Panc1 (cell line): ENCODE measurements around the gene AHRR. TPM values are rescaled to one million over a fixed set of nuclear protein-coding genes. Genes with fewer than 3 reads are reported as not detected.
"Not testable (repeated sequence)": the region's sequence is repeated elsewhere in the genome, so short reads cannot be mapped to it uniquely, and the experiment has no call there.

Experiments
- ATAC-seq: fragments of 200-7000 bp; cut with Tn5 transposase; 2 replicates; pipeline ENCODE4 v1.9.1; 2020; ENCODE audit warnings: mild to moderate bottlenecking, moderate library complexity
- BruUV-seq: library from RNA; stranded (reverse); fragments of 400-500 nt; replicated peaks from 2 replicates; lab custom pipeline; 2021; lab: Mats Ljungman, UMichigan
- CTCF ChIA-PET: fragments of 300-600 bp; sonication (Branson Sonifier 250); formaldehyde crosslinking; loops from one replicate; lab custom pipeline; 2022; ENCODE audit warnings: antibody characterized with exemption; lab: Charles Lee
- POLR2A ChIA-PET: fragments of 300-600 bp; sonication (Branson Sonifier 250); formaldehyde crosslinking; loops from one replicate; lab custom pipeline; 2022; ENCODE audit warnings: antibody characterized with exemption; lab: Charles Lee
- DNase-seq: peaks from one replicate; pipeline ENCODE4 v3.0.0-alpha.2; 2010; ENCODE audit warnings: low read depth, low spot score
- H3K27ac ChIP-seq: 2 replicates; pipeline ENCODE4 v1.5.1; 2011; ENCODE audit warnings: mild to moderate bottlenecking, low read length, inconsistent platforms
- H3K27me3 ChIP-seq: fragments of 200-500 bp; sonication (Bioruptor generic); 2 replicates; pipeline ENCODE4 v1.6.0; 2014; ENCODE audit warnings: low read length, inconsistent platforms; ENCODE audit not compliant: control insufficient read depth, insufficient read depth
- H3K36me3 ChIP-seq: fragments of 200-500 bp; sonication (Bioruptor generic); 2 replicates; pipeline ENCODE4 v1.5.1; 2014; ENCODE audit warnings: inconsistent platforms, mild to moderate bottlenecking, low read length, moderate library complexity; ENCODE audit not compliant: control insufficient read depth, insufficient read depth
- H3K4me1 ChIP-seq: 2 replicates; pipeline ENCODE4 v1.5.1; 2011; ENCODE audit warnings: inconsistent platforms, mild to moderate bottlenecking, low read length, moderate library complexity; ENCODE audit not compliant: control insufficient read depth, insufficient read depth
- H3K4me3 ChIP-seq, 2 experiments: 2 replicates each; pipeline ENCODE4 v1.5.1; 2011 to 2012; ENCODE audit warnings: low read depth in 2 of 2, low read length in 2 of 2, mild to moderate bottlenecking in 2 of 2, inconsistent platforms in 1 of 2, moderate library complexity in 1 of 2
- H3K9me3 ChIP-seq: fragments of 200-500 bp; sonication (Bioruptor generic); 2 replicates; pipeline ENCODE4 v1.5.1; 2014; ENCODE audit warnings: low read depth, mild to moderate bottlenecking, inconsistent platforms, low read length, moderate library complexity; ENCODE audit not compliant: control insufficient read depth, insufficient read depth
- CTCF ChIP-seq: fragments of 450-650 bp; IDR thresholded peaks from 2 replicates; pipeline ENCODE4 v1.5.1; 2017; ENCODE audit warnings: mild to moderate bottlenecking
- POLR2AphosphoS5 ChIP-seq: IDR thresholded peaks from 2 replicates; pipeline ENCODE4 v1.6.1; 2012; ENCODE audit warnings: mild to moderate bottlenecking, low read depth, low read length, moderate library complexity
- SIN3A ChIP-seq: IDR thresholded peaks from 2 replicates; pipeline ENCODE4 v1.6.1; 2012; ENCODE audit warnings: low read depth, mild to moderate bottlenecking, low read length, moderate library complexity, borderline replicate concordance; ENCODE audit not compliant: insufficient read depth
- TCF7L2 ChIP-seq: IDR thresholded peaks from 2 replicates; pipeline ENCODE4 v1.6.1; 2011; ENCODE audit warnings: mild to moderate bottlenecking, low read depth, low read length, inconsistent platforms
- in situ Hi-C: cut with HindIII; loops from 2 replicates; pipeline ENCODE4 v1.10.0; 2016; ENCODE audit warnings: low sequenced_read_pairs, low pct_unique_long_range_greater_than_20kb
- intact Hi-C: fragments of 100-400 bp; cut with micrococcal nuclease; formaldehyde crosslinking; loops from one replicate; pipeline ENCODE4 v1.10.0; 2022; ENCODE audit not compliant: unreplicated experiment
- total RNA-seq: library from RNA; stranded (reverse); gene quantifications from one replicate; pipeline ENCODE4 v1.2.1, GENCODE V29; 2021; ENCODE audit not compliant: unreplicated experiment

Gene AHRR
- total RNA-seq, 1 experiment from 2014 or later, result 23.6 TPM

DNA sequence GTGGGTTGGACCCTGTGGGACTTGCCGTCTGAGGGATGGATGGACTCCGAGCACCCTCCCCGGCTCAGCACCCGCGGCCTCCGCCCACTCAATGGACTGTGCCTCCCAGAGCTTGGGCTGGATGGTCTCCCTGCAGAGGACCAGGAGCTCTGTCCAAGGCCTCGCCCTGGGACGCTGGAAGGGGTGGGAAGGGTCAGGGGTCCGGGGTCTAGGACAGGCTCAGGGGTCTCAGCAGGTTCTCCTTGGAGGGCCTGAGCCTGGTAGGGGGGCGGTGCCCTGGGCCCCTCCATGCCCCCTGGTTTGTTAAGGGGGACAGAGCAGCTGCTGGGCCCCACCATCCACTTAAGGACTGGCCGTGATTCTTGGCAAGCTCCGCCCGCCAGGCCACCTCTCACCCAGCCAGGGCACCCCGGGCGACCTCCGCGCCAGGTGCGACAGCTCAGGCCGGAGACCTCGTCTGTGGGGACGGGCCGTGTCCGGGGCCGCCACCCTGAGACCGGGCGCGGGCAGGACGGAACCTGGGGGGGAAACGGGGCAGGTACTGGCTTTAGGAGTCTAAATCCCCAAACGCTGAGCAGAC is 150.7 kb downstream of the AHRR start:
- Histone ChIP-seq H3K27me3 (no peaks in the 10 kb centered on the region), H3K4me1 (peaks cover 16% of the 10 kb centered on the region), H3K9me3 (no peaks in the 10 kb centered on the region), H3K36me3 (peaks cover 3% of the 10 kb centered on the region), H3K27ac (peak overlapping the region; percentile 83), H3K4me3 (peak overlapping the region; percentile 75 to 79)
- no TSS peak for BruUV-seq
- in situ Hi-C loops, result no loop called here
- peak; percentile 18 for ATAC-seq
- POLR2A ChIA-PET, result interaction anchor here (0.6 kb wide), 1 partner anchor 130 kb away, joined by 7 read pairs; no protein-coding TSS in a partner anchor
- no peak for TF ChIP-seq TCF7L2
- peak; percentile 7; the same call in 1 of the 2 replicates for TF ChIP-seq POLR2AphosphoS5
- intact Hi-C loops, result loop anchor here (10.0 kb wide), 1 partner anchor 143 kb away; the partner anchor contains the start of gene CEP72
- no peak for DNase-seq
- CTCF ChIA-PET, result no interaction called here

DNA sequence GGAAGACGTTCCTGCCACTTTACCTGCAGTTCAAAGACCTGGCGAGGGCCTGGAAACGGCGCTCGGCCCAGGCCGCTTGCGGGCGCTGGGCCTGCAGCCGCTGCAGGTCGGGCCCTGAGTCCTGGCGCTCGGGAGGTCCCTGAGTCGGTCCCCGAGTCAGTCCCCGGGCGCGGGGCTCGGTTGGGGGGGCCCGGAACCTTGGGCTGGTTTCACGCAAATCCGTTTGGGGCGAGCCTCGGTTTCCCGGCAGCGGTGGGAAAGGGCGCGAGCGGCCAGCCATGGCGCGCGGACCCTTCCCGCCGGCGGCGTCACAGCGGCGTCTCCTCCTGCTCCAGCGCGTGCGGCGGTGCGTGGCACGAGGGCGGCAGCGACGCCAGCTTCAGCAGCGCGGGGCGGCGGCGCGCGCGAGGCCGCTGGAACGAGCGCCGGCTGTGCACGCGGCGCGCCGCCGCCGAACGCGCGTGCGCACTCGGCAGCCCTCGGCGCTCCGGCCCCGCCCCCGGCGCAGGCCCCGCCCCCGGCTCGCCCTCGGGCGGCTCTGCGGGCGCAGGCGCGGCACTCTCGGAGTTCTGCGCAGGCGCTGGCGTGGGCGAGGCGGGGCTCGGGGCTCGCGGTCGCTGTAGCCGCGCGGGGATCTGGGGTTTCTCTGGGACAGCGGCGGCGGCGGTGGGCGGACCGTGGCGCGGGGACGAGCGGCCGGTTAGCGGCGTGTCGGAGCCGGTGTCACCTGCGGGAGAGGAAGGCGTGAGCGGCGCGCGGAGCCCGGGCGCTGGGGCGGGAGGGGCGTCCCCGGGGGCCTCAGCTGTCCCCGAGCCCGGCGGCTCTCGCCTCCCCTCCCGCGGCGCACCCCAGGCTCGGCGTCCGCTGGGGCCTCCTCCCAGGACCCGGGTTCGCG is 151.4 kb downstream of the AHRR start:
- Histone ChIP-seq H3K36me3 (peaks cover 3% of the 10 kb centered on the region), H3K4me3 (peak overlapping the region; percentile 75 to 85), H3K9me3 (no peaks in the 10 kb centered on the region), H3K4me1 (peaks cover 16% of the 10 kb centered on the region), H3K27ac (peak overlapping the region; percentile 83), H3K27me3 (no peaks in the 10 kb centered on the region)
- peak; percentile 78 for ATAC-seq
- peak; percentile 74 for TF ChIP-seq POLR2AphosphoS5
- no peak for TF ChIP-seq TCF7L2
- peak; percentile 66; the same call in 1 of the 2 replicates for TF ChIP-seq SIN3A
- DNase-seq, result no peak
- ChIA-PET CTCF (no interaction called here), POLR2A (no interaction called here)
- intact Hi-C loops (loop anchor here (10.0 kb wide), 1 partner anchor 142 kb away; the partner anchor contains the start of gene CEP72), in situ Hi-C loops (no loop called here)
- no TSS peak for BruUV-seq

DNA sequence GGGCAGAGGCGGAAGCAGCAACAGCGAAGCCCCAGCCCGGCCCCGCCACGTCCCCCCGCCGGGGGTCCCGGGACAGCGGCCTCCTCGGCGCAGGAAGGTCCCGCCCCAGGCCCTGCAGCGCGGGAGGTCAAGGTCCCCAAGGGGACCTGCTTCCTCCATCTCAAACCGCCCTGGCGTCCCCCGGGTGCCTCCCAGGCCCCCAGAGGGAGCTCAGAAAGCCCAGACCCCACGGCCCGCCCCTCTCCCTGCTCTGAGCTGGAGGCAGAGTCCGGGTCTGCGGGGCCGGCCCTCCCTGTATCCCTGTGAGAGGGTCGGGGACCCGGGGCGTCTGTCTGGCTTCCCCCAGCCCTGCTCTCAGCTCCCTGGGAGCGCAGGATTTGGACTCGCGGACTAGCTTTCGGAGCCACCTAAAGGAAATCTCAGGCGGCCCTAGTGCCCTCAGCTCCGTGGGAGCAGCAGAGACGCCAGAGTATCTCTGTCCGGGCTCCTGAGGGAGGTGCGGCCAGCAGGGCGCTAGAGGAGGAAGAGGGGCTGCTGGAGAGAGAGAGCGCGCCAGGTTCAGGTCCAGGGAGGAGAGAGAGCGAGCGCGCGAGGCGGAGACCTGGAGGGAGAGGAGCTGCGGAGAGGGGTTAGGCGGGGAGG is 152.2 kb downstream of the AHRR start:
- CTCF ChIA-PET, result interaction anchor here (0.7 kb wide), 1 partner anchor 167 kb away, joined by 4 read pairs; no protein-coding TSS in a partner anchor
- BruUV-seq, result no TSS peak
- Histone ChIP-seq H3K36me3 (peaks cover 3% of the 10 kb centered on the region), H3K27me3 (no peaks in the 10 kb centered on the region), H3K4me3 (peak overlapping the region; percentile 68 to 85), H3K9me3 (no peaks in the 10 kb centered on the region), H3K4me1 (peaks cover 16% of the 10 kb centered on the region), H3K27ac (peak overlapping the region; percentile 56; the same call in 1 of the 2 replicates)
- TF ChIP-seq POLR2AphosphoS5 (no peak), TCF7L2 (no peak), SIN3A (no peak), CTCF (no peak)
- ATAC-seq (peak; percentile 10), DNase-seq (no peak)
- intact Hi-C loops, result loop anchor here (10.0 kb wide), 1 partner anchor 141 kb away; the partner anchor contains the start of gene CEP72
- in situ Hi-C loops, result no loop called here
- POLR2A ChIA-PET, result no interaction called here

DNA sequence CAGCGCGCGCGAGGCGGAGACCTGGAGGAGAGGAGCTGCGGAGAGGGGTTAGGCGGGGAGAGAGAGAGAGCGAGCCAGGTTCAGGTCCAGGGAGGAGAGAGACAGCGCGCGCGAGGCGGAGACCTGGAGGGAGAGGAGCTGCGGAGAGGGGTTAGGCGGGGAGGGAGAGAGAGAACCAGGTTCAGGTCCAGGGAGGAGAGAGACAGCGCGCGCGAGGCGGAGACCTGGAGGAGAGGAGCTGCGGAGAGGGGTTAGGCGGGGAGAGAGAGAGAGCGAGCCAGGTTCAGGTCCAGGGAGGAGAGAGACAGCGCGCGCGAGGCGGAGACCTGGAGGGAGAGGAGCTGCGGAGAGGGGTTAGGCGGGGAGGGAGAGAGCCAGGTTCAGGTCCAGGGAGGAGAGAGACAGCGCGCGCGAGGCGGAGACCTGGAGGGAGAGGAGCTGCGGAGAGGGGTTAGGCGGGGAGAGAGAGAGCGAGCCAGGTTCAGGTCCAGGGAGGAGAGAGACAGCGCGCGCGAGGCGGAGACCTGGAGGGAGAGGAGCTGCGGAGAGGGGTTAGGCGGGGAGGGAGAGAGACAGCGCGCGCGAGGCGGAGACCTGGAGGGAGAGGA is 152.8 kb downstream of the AHRR start:
- POLR2A ChIA-PET, H3K36me3 ChIP-seq, H3K27me3 ChIP-seq, BruUV-seq, DNase-seq, in situ Hi-C loops, H3K9me3 ChIP-seq, ATAC-seq: not testable (repeated sequence)
- intact Hi-C loops, result loop anchor here (10.0 kb wide), 1 partner anchor 140 kb away; the partner anchor contains the start of gene CEP72
- Histone ChIP-seq H3K4me3 (peak overlapping the region; percentile 68 to 85), H3K27ac (peak overlapping the region; percentile 56; the same call in 1 of the 2 replicates), H3K4me1 (peaks cover 16% of the 10 kb centered on the region)
- CTCF ChIA-PET, result interaction anchor here (0.7 kb wide), 2 partner anchors 168 to 427 kb away, joined by 4 read pairs; no protein-coding TSS in a partner anchor
